ENCODE results near the gene CNOT4. TPM values are rescaled to one million over a fixed set of nuclear protein-coding genes. Genes with fewer than 3 reads are reported as not detected.
"Not testable (repeated sequence)": the region's sequence is repeated elsewhere in the genome, so short reads cannot be mapped to it uniquely, and the experiment has no call there.

Gene CNOT4
- total RNA-seq, 1 donor from 2014 or later: 33.4 TPM

- Mint-ChIP-seq H3K27ac (no peak overlapping the region), H3K4me1 (peaks cover 14% of the 10 kb centered on the region), H3K36me3 (no peaks in the 10 kb centered on the region), H3K27me3 (ENCODE audit: low read depth) (peaks cover 2% of the 10 kb centered on the region), H3K9me3 (no peaks in the 10 kb centered on the region), H3K4me3 (no peak overlapping the region)
- no peak for TF ChIP-seq CTCF (IDR thresholded peaks at IDR 0.05; ENCODE audit: unreplicated experiment)
- no peak for DNase-seq (ENCODE audit: low spot score in 2 of 2, unreplicated experiment in 2 of 2)
Measured at GRCh38 chr7:135321556-135321955, 188.3 kb downstream of the CNOT4 start.

- H3K36me3 Mint-ChIP-seq; H3K27ac Mint-ChIP-seq; DNase-seq (ENCODE audit: low spot score in 2 of 2, unreplicated experiment in 2 of 2); H3K9me3 Mint-ChIP-seq; H3K4me3 Mint-ChIP-seq; H3K27me3 Mint-ChIP-seq (ENCODE audit: low read depth): not testable (repeated sequence)
- H3K4me1 Mint-ChIP-seq: peaks cover 14% of the 10 kb centered on the region
Measured at GRCh38 chr7:135320953-135321352, 188.9 kb downstream of the CNOT4 start.

GRCh38 chr7:135320268-135320667 lies 189.6 kb downstream of the CNOT4 start:
- DNase-seq (ENCODE audit: low spot score in 2 of 2, unreplicated experiment in 2 of 2): peak; percentile 44 to 82
- H3K27me3 Mint-ChIP-seq (ENCODE audit: low read depth): peaks cover 4% of the 10 kb centered on the region
- H3K36me3 Mint-ChIP-seq: no peaks in the 10 kb centered on the region
- H3K27ac Mint-ChIP-seq: peak overlapping the region; percentile 4
- H3K4me3 Mint-ChIP-seq: no peak overlapping the region
- peaks cover 14% of the 10 kb centered on the region for H3K4me1 Mint-ChIP-seq
- no peak for TF ChIP-seq CTCF (IDR thresholded peaks at IDR 0.05; ENCODE audit: unreplicated experiment)
- H3K9me3 Mint-ChIP-seq: no peaks in the 10 kb centered on the region

- no peak overlapping the region for H3K27ac Mint-ChIP-seq
- peaks cover 16% of the 10 kb centered on the region for H3K27me3 Mint-ChIP-seq (ENCODE audit: low read depth)
- TF ChIP-seq CTCF (IDR thresholded peaks at IDR 0.05; ENCODE audit: unreplicated experiment): no peak
- no peak overlapping the region for H3K4me3 Mint-ChIP-seq
- H3K9me3 Mint-ChIP-seq: no peaks in the 10 kb centered on the region
- H3K4me1 Mint-ChIP-seq: peaks cover 14% of the 10 kb centered on the region
- H3K36me3 Mint-ChIP-seq: no peaks in the 10 kb centered on the region
- no peak for DNase-seq (ENCODE audit: low spot score in 2 of 2, unreplicated experiment in 2 of 2)
Measured at GRCh38 chr7:135317676-135318325, 192.1 kb downstream of the CNOT4 start.

- TF ChIP-seq CTCF (IDR thresholded peaks at IDR 0.05; ENCODE audit: unreplicated experiment): no peak
- Mint-ChIP-seq H3K4me1 (peaks cover 14% of the 10 kb centered on the region), H3K27me3 (ENCODE audit: low read depth) (peaks cover 16% of the 10 kb centered on the region), H3K36me3 (no peaks in the 10 kb centered on the region), H3K27ac (no peak overlapping the region), H3K9me3 (no peaks in the 10 kb centered on the region), H3K4me3 (no peak overlapping the region)
- DNase-seq (ENCODE audit: low spot score in 2 of 2, unreplicated experiment in 2 of 2): no peak
Measured at GRCh38 chr7:135316648-135317313, 193.1 kb downstream of the CNOT4 start.

GRCh38 chr7:135313971-135314370 lies 195.9 kb downstream of the CNOT4 start:
- Mint-ChIP-seq H3K4me3 (no peak overlapping the region), H3K4me1 (peaks cover 4% of the 10 kb centered on the region), H3K27ac (no peak overlapping the region), H3K36me3 (no peaks in the 10 kb centered on the region), H3K27me3 (ENCODE audit: low read depth) (peaks cover 27% of the 10 kb centered on the region), H3K9me3 (no peaks in the 10 kb centered on the region)
- TF ChIP-seq CTCF (IDR thresholded peaks at IDR 0.05; ENCODE audit: unreplicated experiment): no peak
- no peak for DNase-seq (ENCODE audit: low spot score in 2 of 2, unreplicated experiment in 2 of 2)
